HG03196 (cell line): ENCODE results near the gene METTL22.

Experiments used
- ATAC-seq: cut with Tn5 transposase; IDR thresholded peaks from one replicate; pipeline ENCODE4 v1.9.1; 2021; ENCODE audit not compliant: unreplicated experiment

The METTL22 gene

GRCh38 chr16:8686879-8687278 lies 65.4 kb downstream of the METTL22 start:
- no peak for ATAC-seq

GRCh38 chr16:8689686-8690085 lies 68.2 kb downstream of the METTL22 start:
- ATAC-seq = no peak

- no peak for ATAC-seq
These were observed 70.2 kb downstream of the METTL22 start for GRCh38 chr16:8691728-8692127.

GRCh38 chr16:8694795-8695728 lies 73.6 kb downstream of the METTL22 start:
- no peak for ATAC-seq

DNA sequence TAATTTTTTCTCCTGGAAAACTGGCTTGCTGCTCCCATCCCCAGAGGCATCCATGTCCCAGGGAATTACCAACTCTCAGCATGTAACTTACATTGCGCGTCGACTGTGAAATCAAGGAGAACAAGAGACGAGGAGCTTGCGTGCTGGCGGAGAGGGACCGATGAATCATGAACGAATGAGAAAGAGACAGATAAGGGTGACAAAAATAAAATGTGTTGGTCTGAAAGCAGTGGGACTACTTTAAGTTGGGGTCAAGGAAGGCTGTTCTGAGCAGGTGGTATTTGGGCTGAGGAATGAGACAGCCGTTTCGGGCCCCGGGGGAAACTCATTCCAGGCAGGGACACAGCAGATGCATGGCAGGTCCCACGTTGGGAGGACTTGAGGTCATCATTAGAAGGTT lies 75.4 kb downstream of the METTL22 start:
- no peak for ATAC-seq

DNA sequence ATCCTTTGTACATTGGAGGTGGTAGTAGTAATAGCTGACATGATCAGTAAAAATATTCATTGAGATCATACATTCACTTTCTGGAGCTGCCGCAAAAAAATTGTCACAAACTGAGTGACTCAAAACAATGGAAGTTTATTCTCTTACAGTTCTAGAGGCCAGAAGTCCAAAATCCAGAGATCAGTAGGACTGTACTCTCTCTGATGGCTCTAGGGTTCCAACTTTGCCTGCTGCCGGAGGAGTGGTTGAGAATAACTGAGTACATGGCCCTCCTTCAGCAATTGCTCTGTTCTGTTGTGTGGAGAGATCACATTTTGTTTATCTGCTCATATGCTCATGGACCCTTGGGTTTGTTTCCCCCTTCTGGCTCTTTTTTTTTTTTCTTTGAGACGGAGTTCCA lies 76.5 kb downstream of the METTL22 start:
- no peak for ATAC-seq
